Keratinocyte (primary cell): ENCODE data around the gene LRFN4.

Experiments
- CTCF ChIP-seq, 3 experiments: IDR thresholded peaks in 1 of 3; conservative IDR thresholded peaks in 1 of 3; optimal IDR thresholded peaks in 1 of 3; 2 replicates in 2 of 3; 3 replicates in 1 of 3; pipeline versions ENCODE3 to v1.5.1; 2011; ENCODE audit warnings: low read length in 3 of 3, mild to moderate bottlenecking in 3 of 3, moderate library complexity in 2 of 3, control low read depth in 1 of 3, inconsistent platforms in 1 of 3; ENCODE audit not compliant: insufficient read depth in 2 of 3; ENCODE audit errors: extremely low read depth in 1 of 3
- EZH2 ChIP-seq: IDR thresholded peaks from one replicate; pipeline ENCODE4 v1.6.1; 2012; ENCODE audit warnings: inconsistent platforms, mild to moderate bottlenecking, low read length, moderate library complexity

GRCh38 chr11:66842501-66842895, 14.4 kb upstream of the LRFN4 start:
- TF ChIP-seq CTCF (optimal IDR thresholded peaks at IDR 0.05 in 1 of 3, IDR thresholded peaks at IDR 0.05 in 1 of 3, conservative IDR thresholded peaks at IDR 0.05 in 1 of 3; ENCODE audit: extremely low read depth in 1 of 3, insufficient read depth in 2 of 3, low read length in 3 of 3) (no peak), EZH2 (no peak)
